ENCODE measurements around the gene SLC16A5. TPM values are rescaled to one million over a fixed set of nuclear protein-coding genes. Genes with fewer than 3 reads are reported as not detected.
A peak's percentile ranks its signal among the peaks of the same experiment; 100 is the strongest.

Gene SLC16A5
- polyA plus RNA-seq, 3 donors: 26.1 to 99.4 (median 27.0) TPM

- H3K27ac ChIP-seq (ENCODE audit: low read depth in 1 of 2, low read length in 2 of 2): peak within 1 kb of the TSS; percentile 96
- H3K4me3 ChIP-seq (replicated peaks in 1 of 3; ENCODE audit: low read depth in 2 of 3, low read length in 3 of 3): peak within 1 kb of the TSS; percentile 57 to 100 (median 97)
- H3K9me3 ChIP-seq (replicated peaks in 1 of 2; ENCODE audit: control insufficient read depth in 1 of 2, insufficient read depth in 1 of 2, low read length in 2 of 2): no peaks in the 10 kb centered on the region
- peak within 1 kb of the TSS; percentile 88 for H3K4me2 ChIP-seq (replicated peaks; ENCODE audit: extremely low read depth, low read length, poor library complexity, severe bottlenecking)
- Mint-ChIP-seq H3K27ac (peak within 1 kb of the TSS; percentile 93 to 98 (median 97)), H3K4me3 (peak within 1 kb of the TSS; percentile 92 to 94), H3K27me3 (ENCODE audit: low read depth in 3 of 3) (peaks cover 0 to 2% (median 0%) of the 10 kb centered on the region in 3 donors), H3K4me1 (peaks cover 23% of the 10 kb centered on the region), H3K36me3 (peaks cover 16 to 35% of the 10 kb centered on the region in 2 donors), H3K9me3 (no peaks in the 10 kb centered on the region)
- H2AFZ ChIP-seq (ENCODE audit: insufficient read depth, low read depth, low read length, poor library complexity, severe bottlenecking): peak within 1 kb of the TSS; percentile 97
- H3K79me2 ChIP-seq (ENCODE audit: insufficient read depth, low read length): peaks cover 41% of the 10 kb centered on the region
- peak; percentile 94 to 96 (median 94) for DNase-seq
- no peaks in the 10 kb centered on the region for H3K27me3 ChIP-seq (ENCODE audit: control insufficient read depth in 2 of 2, insufficient read depth in 2 of 2, low read length in 2 of 2)
- peaks cover 12% of the 10 kb centered on the region for H4K20me1 ChIP-seq (ENCODE audit: insufficient read depth, low read length)
- under 1% methylated on average over 43 of the region's 72 CpGs for WGBS (ENCODE audit: insufficient coverage)
- H3K36me3 ChIP-seq (replicated peaks in 1 of 2; ENCODE audit: control insufficient read depth in 1 of 2, insufficient read depth in 2 of 2, low read length in 2 of 2): peaks cover 20 to 31% of the 10 kb centered on the region in 2 donors
- H3K4me1 ChIP-seq (ENCODE audit: control insufficient read depth in 1 of 2, insufficient read depth in 2 of 2, low read length in 2 of 2): peaks cover 18 to 25% of the 10 kb centered on the region in 2 donors
- intact Hi-C loops (cut with micrococcal nuclease): loop anchor here (5.0 kb wide), 1 partner anchor 136 kb away; the partner anchor contains the start of gene SUMO2 (in 2 of the 2)
- peak within 1 kb of the TSS; percentile 97 for H3K9ac ChIP-seq (ENCODE audit: insufficient read depth, low read length, poor library complexity, severe bottlenecking)
- no peak for TF ChIP-seq CTCF (IDR thresholded peaks at IDR 0.05)
Observed at GRCh38 chr17:75046407-75047289, 41.1 kb upstream of the SLC16A5 start, which contains the start of the genes ATP5PD and KCTD2. Gene ATP5PD, minus strand, starts transcription at chr17:75046969. Its CDS starts 4,319 bp downstream, at chr17:75042650. Gene KCTD2, plus strand, starts transcription at chr17:75047225. Its CDS starts 26 bp downstream, at chr17:75047251.

GRCh38 chr17:75047398-75048098 is 40.2 kb upstream of the SLC16A5 start:
- peak overlapping the region; percentile 97 for H3K9ac ChIP-seq (ENCODE audit: insufficient read depth, low read length, poor library complexity, severe bottlenecking)
- H3K4me3 ChIP-seq (replicated peaks in 1 of 3; ENCODE audit: low read depth in 2 of 3, low read length in 3 of 3): peak overlapping the region; percentile 57 to 97 (median 88)
- H4K20me1 ChIP-seq (ENCODE audit: insufficient read depth, low read length): peaks cover 12% of the 10 kb centered on the region
- H2AFZ ChIP-seq (ENCODE audit: insufficient read depth, low read depth, low read length, poor library complexity, severe bottlenecking): peak overlapping the region; percentile 97
- H3K36me3 ChIP-seq (replicated peaks in 1 of 2; ENCODE audit: control insufficient read depth in 1 of 2, insufficient read depth in 2 of 2, low read length in 2 of 2): peaks cover 18 to 31% of the 10 kb centered on the region in 2 donors
- Mint-ChIP-seq H3K4me3 (peak overlapping the region; percentile 92 to 93), H3K9me3 (no peaks in the 10 kb centered on the region), H3K27me3 (ENCODE audit: low read depth in 3 of 3) (no peaks in the 10 kb centered on the region), H3K27ac (peak overlapping the region; percentile 46 to 91 (median 78)), H3K4me1 (peaks cover 23% of the 10 kb centered on the region), H3K36me3 (peaks cover 18 to 35% of the 10 kb centered on the region in 2 donors)
- H3K79me2 ChIP-seq (ENCODE audit: insufficient read depth, low read length): peaks cover 41% of the 10 kb centered on the region
- no peaks in the 10 kb centered on the region for H3K27me3 ChIP-seq (ENCODE audit: control insufficient read depth in 2 of 2, insufficient read depth in 2 of 2, low read length in 2 of 2)
- H3K4me1 ChIP-seq (ENCODE audit: control insufficient read depth in 1 of 2, insufficient read depth in 2 of 2, low read length in 2 of 2): peaks cover 18 to 25% of the 10 kb centered on the region in 2 donors
- intact Hi-C loops (cut with micrococcal nuclease): loop anchor here (5.0 kb wide), 1 partner anchor 135 kb away; the partner anchor contains the start of gene SUMO2 (in 2 of the 2)
- no peak for TF ChIP-seq CTCF (IDR thresholded peaks at IDR 0.05)
- DNase-seq: peak in 1 of 3 donors; percentile 20
- WGBS (ENCODE audit: insufficient coverage): 0% methylated on average over 38 of the region's 38 CpGs
- no peaks in the 10 kb centered on the region for H3K9me3 ChIP-seq (replicated peaks in 1 of 2; ENCODE audit: control insufficient read depth in 1 of 2, insufficient read depth in 1 of 2, low read length in 2 of 2)
- H3K27ac ChIP-seq (ENCODE audit: low read depth in 1 of 2, low read length in 2 of 2): peak overlapping the region in 1 of 2 donors; percentile 73
- H3K4me2 ChIP-seq (replicated peaks; ENCODE audit: extremely low read depth, low read length, poor library complexity, severe bottlenecking): peak overlapping the region; percentile 88

All from CD14-positive monocyte (primary cell).